NCI-H2081 treated with DMSO at 0.1 percent for 48 hours (cell line): Measurements from ENCODE around the gene FPGS.
"Not testable (repeated sequence)": the region's sequence is repeated elsewhere in the genome, so short reads cannot be mapped to it uniquely, and the experiment has no call there.

Experiments
- DNase-seq: peaks from one replicate; lab custom pipeline; 2025; lab: John Stamatoyannopoulos, UW

FPGS gene, protein sequence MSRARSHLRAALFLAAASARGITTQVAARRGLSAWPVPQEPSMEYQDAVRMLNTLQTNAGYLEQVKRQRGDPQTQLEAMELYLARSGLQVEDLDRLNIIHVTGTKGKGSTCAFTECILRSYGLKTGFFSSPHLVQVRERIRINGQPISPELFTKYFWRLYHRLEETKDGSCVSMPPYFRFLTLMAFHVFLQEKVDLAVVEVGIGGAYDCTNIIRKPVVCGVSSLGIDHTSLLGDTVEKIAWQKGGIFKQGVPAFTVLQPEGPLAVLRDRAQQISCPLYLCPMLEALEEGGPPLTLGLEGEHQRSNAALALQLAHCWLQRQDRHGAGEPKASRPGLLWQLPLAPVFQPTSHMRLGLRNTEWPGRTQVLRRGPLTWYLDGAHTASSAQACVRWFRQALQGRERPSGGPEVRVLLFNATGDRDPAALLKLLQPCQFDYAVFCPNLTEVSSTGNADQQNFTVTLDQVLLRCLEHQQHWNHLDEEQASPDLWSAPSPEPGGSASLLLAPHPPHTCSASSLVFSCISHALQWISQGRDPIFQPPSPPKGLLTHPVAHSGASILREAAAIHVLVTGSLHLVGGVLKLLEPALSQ

DNA sequence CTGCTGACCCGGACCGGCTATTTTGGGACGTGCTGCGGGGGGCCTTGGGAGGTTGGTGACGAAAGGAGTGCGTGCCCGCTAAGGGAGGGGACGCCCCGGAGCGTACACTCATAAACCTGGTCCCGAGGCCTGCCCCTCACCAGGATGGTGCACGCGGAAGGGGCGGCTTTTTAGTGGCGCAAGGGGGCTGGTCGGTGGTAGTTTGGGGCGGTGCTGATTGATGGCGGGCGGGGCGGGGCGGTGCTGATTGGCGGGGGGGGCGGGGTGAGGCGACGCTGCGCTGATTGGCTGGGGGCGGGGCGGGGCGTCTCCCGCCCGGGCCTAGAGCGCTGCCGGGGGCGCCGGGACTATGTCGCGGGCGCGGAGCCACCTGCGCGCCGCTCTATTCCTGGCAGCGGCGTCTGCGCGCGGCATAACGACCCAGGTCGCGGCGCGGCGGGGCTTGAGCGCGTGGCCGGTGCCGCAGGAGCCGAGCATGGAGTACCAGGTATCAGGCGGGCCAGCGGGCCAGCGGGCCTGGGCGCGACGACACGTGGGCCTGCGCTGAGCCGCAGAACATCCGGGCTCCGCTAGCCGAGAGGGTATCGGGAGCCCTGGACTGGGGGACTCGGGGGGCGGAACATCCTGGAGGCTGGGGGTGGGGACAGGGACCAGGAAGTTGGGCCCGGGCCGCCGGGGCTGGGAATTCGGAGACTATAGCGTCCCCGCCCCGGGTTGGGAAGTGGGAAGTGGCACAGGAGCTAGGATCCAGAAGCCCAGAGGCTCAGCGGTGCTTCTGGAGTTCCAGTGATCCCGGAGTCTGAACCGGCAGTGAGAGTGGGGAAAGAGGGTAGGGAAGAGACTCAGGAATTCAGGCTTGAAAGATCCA lies at the start of gene FPGS:
Gene FPGS (plus strand): TSS at position 307 of the 868 bp plus-strand sequence. CDS start 43 bp downstream, at position 350.
- no peak for DNase-seq

DNA sequence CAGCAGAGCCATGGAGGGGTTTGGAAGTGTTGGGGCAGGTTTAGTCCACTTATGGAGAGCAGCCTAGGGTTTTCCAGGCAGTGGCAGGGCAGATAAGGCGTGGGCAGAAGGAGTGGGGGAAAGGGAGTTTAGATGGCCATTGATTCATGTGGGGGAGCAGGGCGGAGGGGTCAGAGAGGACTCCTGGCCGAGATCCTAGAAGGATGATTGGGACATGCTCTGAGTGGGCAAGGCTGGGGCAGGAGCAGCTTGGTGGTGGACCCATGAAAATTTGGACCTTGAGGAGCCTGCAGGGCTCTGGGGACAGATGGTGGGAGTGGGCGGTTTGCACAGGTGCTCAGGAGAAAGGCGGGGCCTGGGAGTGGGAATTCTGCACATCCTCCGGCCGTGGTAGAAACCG lies 49.5 kb upstream of the FPGS start:
- DNase-seq = no peak

DNA sequence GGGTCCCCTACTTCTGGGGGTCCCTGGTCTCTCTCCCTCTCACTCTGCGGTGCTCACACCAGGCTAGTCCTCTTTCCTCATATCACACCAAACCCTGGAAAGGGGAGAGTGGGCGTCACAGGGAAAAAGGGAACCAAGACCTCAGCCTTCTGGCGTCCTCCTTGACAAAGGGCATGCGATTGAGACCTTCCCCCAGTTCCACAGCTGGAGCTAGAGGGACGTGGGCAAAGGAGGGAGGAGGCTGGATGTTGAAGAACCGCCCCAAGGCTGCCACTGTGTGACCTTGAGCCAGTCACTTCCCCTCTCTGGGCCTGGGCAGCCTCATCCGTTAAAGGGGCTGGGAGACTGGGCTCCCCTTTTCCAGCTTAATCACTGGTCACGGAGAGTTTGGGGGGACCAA lies 49.1 kb upstream of the FPGS start:
- no peak for DNase-seq

DNA sequence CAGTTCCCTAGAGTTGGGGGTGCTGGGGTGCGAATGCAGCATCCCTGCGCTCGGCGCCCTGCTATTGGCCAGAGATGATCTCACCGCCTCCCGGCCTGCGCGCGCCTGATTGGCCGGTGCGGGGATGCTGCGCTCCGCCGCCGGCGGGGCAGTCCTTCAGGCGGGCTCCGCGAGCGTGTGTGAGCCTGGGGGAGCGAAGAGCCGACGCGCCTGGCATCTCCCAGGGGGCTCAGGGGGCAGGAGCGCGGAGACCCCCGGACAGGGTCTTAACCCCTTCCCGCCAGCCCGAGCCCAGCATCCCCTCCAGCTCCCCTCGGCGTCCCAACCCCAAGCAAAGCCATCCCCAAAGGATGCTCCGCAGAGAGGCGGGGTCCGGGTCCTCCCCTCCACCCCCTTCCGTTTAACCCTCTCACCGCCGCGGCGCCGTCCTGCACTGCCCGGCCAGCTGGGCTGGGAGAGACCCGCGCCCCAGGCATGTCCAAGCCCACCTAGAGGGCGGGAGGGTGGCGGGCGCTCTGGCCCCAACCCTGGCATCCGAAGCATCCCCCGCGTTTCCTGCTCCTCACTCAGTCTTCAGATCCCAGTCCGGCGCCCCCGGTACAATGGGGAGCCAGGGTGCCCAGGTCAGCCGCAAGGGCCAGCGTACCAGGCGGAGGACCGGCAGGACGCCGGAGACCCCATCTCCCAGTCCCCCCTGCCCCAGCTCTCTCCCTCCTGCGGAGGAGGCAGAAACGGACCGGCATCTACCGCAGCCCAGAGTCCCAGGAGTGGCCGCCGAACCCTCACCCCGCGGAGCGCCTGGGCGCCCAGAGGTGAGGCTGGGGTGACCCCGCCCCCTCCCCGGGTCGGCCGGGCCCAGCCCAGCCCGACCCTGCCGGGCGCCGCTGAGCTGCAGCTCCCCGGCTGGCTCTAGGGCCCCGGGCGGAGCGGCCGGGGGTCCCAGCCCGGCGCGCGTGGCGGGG lies 48.3 kb upstream of the FPGS start:
- DNase-seq = no peak

DNA sequence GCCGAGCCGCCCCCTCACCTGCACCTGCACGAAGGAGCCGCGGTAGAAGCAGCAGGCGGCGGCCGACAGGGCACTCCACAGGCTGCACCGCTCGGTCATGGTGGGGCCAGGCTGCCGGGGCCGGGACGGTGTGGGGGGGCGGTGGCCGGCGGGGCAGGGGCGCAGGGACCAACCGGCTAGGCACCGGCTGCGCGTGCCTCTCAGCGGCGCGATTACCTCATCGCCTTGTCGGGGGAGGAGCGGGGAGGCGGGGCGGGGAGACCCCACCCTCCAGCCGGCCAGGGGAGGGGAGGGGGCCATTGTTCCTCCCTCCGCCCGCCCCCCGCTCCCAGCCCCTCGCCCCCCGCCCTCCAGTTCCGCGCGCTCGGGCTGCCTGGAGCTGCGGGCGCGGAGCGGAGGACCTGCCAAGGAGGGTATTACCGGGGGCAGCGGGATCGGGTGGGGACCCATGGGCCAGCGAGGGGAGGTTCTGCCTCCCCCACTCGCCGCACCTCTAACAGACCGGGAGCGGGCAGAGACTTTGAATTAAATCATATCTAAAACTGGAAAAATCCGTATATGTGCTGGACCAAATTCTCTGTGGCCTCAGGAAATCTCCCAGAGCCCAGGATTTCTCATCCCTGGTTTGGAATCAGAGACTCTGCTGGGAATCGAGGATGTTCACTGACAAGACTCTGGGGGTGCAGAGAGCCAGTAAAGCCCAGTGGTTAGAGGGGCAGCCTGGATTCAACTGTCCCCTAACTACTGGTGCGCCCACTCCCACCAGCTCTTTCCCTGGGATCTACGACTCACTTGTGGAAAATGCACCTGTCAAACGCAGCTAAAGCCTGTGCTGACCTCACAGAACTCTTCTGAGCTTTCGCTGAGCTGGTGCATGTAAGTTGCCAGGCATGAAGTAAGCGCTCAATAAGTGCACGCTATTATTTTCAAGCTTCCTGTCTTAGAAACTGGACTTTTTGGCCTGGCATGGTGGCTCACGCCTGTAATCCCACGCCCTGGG lies 47.3 kb upstream of the FPGS start:
- DNase-seq = no peak

DNA sequence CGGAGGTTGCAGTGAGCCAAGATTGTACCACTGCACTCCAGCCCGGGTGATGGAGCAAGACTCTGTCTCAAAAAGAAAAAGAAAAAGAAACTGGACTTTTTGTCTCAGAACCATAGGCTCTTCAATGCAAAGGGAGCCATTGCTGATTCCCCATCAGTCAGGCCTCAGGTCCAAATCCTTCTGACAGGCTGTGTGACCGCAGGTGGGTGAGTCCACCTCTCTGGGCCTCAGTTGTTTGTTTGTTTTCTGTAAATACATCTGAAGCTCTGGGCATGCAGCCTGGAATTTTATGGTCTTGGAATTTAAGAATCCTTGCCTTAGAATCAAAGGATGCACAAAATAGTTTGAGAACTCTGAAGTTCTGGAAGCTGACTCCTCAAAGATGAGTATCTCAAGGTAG lies 46.4 kb upstream of the FPGS start:
- no peak for DNase-seq

DNA sequence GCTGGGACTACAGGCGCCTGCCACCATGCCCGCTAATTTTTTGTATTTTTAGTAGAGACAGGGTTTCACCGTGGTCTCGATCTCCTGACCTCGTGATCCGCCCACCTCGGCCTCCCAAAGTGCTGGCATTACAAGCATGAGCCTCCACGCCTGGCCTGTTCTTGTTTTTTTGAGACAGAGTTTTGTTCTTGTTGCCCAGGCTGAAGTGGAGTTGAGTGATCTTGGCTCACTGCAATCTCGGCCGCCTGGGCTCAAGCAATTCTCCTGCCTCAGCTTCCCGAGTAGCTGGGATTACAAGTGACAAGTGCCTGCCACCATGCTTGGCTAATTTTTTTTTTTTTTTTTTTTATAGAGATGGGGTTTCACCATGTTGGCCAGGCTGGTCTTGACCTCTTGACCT lies 45.9 kb upstream of the FPGS start:
- DNase-seq = not testable (repeated sequence)

DNA sequence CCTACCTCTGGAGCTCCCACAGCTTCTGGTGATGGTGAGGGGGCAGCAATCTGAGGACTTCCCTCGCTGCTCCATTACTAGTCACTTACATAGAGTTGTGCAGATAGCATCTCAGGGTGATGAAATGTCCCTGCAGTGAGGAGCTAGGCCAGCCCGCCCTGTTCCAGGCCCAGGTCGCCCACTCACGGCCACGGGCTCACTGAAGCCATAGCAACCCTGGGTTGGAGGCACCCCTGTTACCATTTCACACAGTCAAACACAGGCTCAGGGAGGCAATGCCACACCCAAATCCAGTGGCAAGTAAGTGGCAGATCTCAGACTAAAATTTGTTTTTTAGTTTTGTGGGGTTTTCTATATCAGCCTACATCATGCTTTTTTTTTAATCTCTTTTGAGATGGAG lies 43.8 kb upstream of the FPGS start:
- no peak for DNase-seq

DNA sequence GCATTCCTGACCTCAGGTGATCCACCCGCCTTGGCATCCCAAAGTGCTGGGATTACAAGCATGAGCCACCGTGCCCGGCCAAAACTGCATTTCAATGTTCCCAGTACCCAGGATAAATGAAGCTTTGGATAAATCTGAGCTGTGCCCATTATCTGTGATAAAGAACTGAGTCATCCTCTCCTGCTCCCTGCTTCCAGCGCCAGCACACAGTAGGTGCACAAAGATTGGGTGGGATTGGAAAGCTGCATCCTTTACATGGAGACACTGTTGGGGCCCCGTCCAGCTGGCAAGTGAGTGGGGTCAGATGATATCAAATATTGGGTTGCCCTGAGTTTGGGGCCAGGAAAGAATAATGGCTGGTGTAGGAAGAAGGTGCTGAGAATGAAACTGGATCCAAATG lies 41.6 kb upstream of the FPGS start:
- no peak for DNase-seq

DNA sequence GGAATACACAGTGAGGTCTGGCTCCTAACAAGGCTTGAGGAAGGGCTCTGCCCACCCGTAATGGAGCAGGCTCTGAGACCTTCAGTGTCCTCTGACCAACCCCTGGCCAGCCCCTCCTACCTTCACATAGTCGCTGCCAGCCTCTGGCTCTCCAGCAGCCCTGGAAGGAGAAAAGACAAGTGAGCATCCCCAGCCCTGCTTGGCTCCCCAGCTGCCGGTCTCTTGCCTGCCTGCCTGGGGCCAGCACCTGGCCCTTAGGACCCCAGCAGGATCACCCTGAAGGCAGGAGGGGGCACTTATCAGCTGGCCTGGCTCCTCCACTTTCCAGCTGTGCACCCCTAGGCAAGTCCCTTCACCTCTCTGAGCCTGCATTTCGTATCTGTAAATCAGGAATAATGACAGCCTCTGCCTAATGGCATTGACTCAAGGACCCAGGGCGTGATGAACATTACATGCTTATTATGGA lies 41.2 kb upstream of the FPGS start:
- no peak for DNase-seq

DNA sequence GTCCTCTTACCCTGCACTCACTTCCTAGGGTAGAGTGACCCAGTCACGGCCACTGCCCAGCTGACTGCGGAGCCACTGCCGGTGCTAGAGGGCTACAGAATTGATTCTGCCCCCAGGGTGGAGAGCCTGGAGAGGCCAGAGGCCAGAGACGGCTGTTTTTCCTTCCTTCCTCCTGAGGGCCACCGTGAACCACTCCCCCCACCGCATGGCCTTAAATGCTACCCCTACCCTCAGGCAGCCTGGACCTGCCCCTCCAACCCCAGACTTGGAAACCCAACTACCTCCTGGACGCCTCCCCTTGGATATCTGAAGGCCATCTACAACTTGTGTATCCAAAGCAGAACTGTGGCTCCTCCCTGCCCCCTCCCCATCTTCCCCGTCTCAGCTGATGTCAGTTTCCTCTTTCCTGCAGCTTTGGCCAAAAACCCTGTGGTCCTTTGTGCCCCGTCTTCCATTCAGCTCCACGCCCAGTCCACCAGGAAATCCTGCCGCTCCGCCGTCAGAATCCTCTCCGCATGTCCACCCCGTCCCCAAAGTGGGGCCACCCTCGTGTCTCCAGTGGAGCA lies 40.5 kb upstream of the FPGS start:
- no peak for DNase-seq

DNA sequence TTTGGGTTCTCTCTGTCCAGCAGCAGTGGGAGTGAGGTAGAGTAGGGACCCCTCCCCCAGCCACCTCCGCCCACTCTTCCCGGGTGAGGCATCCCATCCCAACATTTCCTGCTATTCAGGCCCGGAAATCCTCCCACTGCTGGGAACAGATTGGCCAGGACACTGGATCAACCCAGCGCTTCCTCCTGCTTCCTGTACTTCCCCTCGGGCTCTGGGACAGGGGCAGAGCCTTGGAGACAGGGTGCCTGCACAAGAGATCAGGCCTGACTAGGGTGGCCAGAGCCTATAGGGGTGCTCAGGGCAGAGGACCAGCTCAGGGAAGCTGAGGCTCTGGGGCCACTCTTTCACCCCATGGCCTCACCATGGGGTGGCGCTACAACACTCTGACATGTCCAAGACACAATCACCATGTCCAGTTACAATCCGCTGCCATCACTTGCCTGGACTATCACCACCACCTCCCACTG lies 38.7 kb upstream of the FPGS start:
- DNase-seq = no peak

DNA sequence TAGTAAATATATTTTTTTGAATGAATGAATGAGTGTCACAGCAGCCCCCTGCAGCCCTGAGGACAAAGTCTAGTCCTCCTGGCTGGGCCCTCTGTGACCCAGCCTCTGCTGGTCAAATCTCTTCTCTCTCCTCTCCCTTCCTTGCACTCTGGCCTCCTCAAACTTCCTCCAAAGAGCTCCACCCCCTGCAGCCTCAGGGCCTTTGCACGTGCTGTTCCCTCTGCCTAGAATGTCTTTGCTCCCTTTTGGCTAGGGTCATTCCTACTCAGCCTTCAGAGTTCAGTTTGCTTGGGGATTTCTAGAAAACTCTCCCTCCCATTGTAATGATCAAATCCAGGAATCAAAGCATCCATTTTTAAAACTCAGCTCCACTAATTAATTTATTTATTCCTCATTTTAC lies 37.3 kb upstream of the FPGS start:
- DNase-seq = no peak

DNA sequence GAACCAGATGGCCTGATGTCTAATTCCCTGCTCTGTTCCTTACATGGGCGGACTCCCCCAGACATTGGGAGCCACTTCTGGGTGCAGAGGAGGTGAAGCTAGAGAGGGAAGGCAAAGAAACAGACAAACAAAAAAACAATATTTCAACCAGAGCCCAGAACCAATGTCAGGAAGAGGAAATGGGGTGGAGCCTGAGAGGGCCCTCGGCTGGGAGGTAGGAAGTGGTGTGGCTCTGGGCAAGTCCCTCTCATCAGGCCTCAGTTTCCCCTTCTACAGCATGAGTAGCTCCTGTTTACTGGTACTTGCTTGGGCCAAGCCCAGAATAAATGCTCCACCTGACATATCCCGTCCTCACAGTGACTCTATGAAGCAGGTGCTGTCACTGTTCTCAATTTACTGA lies 35.3 kb upstream of the FPGS start:
- no peak for DNase-seq

DNA sequence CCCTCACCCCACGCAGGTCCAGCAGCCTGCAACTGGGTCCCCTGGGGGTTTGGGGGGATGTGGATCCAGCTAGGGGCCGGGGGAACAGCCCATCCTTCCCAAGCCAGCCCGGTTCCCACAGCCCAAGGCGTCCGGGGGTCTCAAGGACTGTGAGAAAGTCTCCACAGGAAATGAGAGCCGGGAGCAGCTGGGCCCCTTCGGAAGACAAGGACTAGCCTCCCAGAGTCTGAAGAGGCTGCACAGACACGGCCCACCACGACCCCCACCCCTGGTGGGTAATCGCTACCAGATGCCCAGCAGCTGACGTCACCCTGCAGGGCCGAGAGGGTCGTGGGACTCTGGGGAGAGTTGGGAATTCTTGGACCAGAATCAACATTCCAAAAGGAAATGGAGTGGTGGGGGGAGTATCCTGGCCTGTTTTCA lies 34.8 kb upstream of the FPGS start:
- DNase-seq = no peak

DNA sequence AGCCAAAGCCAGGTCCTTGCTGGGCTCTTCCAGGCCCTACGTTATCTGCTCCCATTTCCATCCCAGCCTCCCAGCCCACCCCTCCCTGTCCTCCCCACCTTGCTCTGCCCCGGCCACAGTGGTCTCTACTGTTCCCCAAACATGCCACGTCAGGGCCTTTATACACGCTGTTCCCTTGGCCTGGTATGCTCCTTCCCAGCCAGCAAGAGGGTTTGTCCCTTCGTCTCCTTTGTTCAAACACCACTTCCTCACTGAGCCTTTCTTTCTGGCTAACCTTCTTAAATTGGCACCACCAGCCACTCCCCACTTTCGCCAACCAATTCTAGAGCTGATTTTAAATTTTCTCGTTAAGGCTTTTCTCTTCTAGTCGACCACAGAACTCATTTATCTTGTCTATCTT lies 34.0 kb upstream of the FPGS start:
- DNase-seq = no peak

DNA sequence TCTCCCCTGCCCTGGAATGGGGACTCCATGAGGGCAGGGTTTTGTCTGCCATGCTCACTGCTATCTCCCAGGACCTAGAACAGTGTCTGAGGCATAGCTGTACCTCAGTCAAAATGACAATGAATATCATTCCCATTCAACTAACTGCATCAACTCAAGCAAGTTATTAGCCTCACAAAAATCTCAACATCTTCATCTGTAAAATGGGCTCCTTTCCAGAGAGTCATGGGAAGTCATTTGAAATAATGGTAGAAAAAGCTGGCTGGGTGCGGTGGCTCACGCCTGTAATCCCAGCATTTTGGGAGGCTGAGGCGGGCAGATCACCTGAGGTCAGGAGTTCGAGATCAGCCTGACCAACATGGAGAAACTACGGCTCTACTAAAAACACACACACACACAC lies 33.6 kb upstream of the FPGS start:
- no peak for DNase-seq

DNA sequence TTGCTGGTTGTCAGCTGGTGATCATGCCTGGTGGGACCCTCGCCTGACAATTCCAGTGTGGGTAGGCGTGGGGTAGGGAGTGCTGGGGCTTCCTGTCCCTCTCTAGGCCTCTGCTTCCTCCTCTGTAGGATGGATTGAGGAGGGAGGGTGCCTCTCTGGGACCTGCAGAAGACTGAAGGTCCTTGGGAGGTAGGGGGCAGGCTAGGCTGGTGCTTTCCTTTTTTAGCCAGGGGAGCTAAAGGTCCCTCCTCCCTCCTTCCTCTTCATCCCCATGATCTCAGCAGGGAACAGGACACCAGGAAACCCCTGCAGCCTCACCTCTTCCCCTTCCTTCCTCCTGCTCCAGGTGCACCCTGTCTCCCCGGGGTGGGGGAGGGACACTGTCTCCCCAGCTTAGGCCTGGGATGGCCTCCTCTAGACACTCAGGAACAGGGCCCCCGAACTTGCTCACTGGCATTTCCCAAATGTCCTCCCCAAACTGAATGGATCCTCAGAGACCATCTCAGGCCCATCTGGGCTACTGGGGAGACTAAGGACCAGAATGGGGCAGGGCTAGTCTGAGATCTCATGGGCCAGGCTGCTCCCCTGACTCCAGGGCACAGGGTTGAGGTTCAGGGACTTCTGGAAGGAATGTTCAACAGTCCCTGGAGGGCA lies 32.6 kb upstream of the FPGS start:
- no peak for DNase-seq

DNA sequence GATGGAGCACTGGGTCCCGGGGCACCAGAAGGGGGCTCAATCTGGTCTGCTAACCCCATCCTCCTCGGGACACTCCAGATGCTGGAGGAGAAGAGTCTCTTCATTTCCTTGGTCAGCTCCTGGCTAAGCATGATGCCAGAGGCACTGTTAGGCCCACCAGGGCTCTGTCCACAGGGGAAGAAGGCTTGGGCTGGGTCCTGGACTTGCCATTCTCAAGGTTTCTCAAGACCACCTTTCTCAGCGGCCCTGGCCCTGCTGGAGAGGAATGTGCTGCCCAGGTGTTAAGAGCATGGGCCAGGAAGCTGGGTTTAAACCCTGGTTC lies 32.1 kb upstream of the FPGS start:
- DNase-seq = no peak
